PFSK-1 (cell line): ENCODE measurements around the gene BLOC1S4.

Source experiments
- POLR2AphosphoS5 ChIP-seq: IDR thresholded peaks from 2 replicates; pipeline ENCODE4 v1.6.1; 2012; ENCODE audit warnings: low read depth, mild to moderate bottlenecking, control low read depth, low read length, moderate library complexity
- SIN3A ChIP-seq: IDR thresholded peaks from 2 replicates; pipeline ENCODE4 v1.6.1; 2012; ENCODE audit warnings: mild to moderate bottlenecking, low read length, moderate library complexity, borderline replicate concordance; ENCODE audit not compliant: insufficient read depth
- TAF1 ChIP-seq: IDR thresholded peaks from 2 replicates; pipeline ENCODE4 v1.6.1; 2012; ENCODE audit warnings: low read length, control low read depth, borderline replicate concordance; ENCODE audit not compliant: insufficient read depth
- TF ChIP-seq, protein P1 (sequence below), 2 experiments: IDR thresholded peaks; 2 replicates each; pipeline versions ENCODE4 v1.6.1 to v1.8.0; 2011 to 2012; ENCODE audit warnings: low read depth in 2 of 2, low read length in 2 of 2, control low read depth in 1 of 2, inconsistent platforms in 1 of 2, mild to moderate bottlenecking in 1 of 2, moderate library complexity in 1 of 2; ENCODE audit not compliant: insufficient read depth in 1 of 2

DNA sequence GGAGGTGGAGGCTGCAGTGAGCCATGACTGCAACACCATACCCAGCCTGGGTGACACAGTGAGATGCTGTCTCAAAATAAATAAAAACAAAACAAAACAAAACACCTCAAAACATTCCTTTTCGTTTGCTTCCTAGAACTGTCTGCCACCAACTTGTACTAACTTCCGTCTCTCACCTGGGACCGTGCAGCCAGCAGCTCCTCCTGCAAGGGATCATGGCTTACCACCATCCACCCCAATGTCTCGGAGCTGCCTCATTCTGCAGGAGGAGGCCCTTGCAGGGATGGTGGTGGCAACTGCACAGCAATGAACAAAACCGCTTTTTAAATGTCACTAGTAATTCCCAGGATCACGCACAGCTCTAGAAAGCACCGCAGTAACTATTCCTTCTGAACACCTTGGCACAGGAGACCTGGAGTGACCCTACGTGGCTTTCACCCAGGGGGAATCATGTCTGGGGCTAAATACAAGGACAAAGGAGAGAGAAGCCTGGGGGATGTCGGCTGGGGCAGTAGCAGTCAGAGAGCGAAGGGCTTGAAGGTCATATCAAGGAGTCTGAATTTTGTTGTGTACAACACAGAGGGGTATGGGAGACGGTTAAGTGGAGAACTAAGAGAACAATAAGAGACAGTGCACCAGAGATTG lies 49.1 kb downstream of the BLOC1S4 start:
- TF ChIP-seq POLR2AphosphoS5 (no peak), TAF1 (no peak), SIN3A (no peak)
- TF ChIP-seq, protein P1, sequence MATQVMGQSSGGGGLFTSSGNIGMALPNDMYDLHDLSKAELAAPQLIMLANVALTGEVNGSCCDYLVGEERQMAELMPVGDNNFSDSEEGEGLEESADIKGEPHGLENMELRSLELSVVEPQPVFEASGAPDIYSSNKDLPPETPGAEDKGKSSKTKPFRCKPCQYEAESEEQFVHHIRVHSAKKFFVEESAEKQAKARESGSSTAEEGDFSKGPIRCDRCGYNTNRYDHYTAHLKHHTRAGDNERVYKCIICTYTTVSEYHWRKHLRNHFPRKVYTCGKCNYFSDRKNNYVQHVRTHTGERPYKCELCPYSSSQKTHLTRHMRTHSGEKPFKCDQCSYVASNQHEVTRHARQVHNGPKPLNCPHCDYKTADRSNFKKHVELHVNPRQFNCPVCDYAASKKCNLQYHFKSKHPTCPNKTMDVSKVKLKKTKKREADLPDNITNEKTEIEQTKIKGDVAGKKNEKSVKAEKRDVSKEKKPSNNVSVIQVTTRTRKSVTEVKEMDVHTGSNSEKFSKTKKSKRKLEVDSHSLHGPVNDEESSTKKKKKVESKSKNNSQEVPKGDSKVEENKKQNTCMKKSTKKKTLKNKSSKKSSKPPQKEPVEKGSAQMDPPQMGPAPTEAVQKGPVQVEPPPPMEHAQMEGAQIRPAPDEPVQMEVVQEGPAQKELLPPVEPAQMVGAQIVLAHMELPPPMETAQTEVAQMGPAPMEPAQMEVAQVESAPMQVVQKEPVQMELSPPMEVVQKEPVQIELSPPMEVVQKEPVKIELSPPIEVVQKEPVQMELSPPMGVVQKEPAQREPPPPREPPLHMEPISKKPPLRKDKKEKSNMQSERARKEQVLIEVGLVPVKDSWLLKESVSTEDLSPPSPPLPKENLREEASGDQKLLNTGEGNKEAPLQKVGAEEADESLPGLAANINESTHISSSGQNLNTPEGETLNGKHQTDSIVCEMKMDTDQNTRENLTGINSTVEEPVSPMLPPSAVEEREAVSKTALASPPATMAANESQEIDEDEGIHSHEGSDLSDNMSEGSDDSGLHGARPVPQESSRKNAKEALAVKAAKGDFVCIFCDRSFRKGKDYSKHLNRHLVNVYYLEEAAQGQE (IDR thresholded peaks at IDR 0.05; ENCODE audit: insufficient read depth in 1 of 2, low read depth in 2 of 2, low read length in 2 of 2) = no peak
